HG03520 (cell line): ENCODE measurements around the gene GLIS2.

ENCODE experiments used
- ATAC-seq: cut with Tn5 transposase; IDR thresholded peaks from one replicate; pipeline ENCODE4 v1.9.1; 2021; ENCODE audit warnings: mild to moderate bottlenecking, moderate library complexity; ENCODE audit not compliant: unreplicated experiment

Gene GLIS2

GRCh38 chr16:4381072-4381934 is 65.4 kb downstream of the GLIS2 start:
- no peak for ATAC-seq

DNA sequence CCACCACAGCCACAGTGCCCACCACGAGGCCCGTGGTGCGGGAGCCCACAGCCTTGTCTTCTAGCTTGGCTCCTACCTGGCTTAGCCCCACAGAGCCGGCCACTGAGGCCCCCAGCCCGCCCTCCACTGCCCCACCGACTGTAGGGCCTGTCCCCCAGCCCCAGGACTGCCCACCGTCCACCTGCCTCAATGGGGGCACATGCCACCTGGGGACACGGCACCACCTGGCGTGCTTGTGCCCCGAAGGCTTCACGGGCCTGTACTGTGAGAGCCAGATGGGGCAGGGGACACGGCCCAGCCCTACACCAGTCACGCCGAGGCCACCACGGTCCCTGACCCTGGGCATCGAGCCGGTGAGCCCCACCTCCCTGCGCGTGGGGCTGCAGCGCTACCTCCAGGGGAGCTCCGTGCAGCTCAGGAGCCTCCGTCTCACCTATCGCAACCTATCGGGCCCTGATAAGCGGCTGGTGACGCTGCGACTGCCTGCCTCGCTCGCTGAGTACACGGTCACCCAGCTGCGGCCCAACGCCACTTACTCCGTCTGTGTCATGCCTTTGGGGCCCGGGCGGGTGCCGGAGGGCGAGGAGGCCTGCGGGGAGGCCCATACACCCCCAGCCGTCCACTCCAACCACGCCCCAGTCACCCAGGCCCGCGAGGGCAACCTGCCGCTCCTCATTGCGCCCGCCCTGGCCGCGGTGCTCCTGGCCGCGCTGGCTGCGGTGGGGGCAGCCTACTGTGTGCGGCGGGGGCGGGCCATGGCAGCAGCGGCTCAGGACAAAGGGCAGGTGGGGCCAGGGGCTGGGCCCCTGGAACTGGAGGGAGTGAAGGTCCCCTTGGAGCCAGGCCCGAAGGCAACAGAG is 66.3 kb downstream of the GLIS2 start:
- no peak for ATAC-seq

- ATAC-seq = no peak
These were observed 67.0 kb downstream of the GLIS2 start for GRCh38 chr16:4382795-4383357.

GRCh38 chr16:4383591-4384444 is 68.0 kb downstream of the GLIS2 start:
- ATAC-seq = no peak

- ATAC-seq = no peak
These were observed 68.7 kb downstream of the GLIS2 start for GRCh38 chr16:4384509-4384942.

DNA sequence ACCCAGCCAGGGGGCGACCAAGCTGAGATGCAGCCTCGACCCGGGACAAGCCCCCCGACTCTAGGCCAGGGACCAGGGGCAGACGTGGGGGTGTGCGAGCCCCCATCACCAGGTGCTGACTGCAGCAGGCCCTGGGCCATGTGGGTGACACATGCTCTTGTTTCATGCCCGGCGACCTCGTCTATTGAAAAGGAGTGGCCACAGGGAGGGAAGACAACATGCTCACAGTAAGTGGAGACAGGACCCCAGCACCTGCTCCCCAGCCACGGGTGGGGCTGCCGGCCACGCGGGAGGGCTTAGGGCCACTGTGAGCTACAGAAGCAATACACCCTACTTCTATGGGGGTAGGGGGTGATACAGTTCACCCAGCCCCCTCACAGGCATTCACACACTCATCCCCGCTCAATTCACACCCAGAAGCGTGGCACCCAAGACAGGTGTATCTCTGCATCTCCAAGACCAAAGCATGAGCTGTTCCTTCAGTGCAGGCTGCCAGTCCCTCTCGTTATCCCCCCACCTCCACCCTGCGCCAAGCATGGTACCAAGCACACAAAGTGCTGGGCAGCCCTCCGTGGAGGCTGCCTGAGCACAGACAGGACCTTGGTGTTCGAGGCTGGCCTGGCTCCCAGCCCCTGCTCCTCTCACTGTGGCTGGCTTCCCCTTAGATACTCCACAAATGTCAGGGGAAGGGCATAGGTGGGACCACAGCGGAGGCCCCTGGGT is 69.4 kb downstream of the GLIS2 start:
- no peak for ATAC-seq

DNA sequence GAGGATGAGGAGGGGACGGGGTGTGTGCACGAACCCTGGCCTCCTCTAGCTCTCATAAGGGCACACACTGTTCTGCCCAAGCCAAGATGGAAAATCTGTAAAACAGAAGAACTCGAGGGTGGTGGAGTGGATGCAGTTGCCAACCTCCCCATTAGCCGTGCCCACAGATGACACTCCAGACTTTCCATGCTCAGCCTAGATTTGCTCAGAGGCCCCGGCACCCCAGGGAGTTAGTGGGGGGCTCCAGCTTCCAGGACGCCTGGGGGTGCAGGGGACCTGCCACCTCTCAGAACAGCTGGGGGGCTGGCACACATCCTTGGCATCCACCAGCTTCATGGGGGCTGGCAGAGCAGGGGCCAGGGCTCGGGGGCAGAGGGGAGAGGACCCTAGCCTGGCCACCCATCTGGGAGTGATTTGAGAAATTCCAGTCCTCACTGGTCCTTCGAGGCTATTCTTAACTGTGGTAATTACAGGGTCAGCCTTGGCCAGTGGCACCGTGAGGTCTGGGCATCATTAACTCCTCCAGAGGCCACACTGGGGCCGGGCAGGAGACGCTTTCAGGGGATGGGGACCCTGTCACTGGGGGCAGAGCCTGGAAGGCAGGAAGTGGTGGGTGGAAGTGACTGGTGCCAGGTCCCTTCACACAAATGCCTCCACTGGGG is 70.1 kb downstream of the GLIS2 start:
- ATAC-seq = no peak

DNA sequence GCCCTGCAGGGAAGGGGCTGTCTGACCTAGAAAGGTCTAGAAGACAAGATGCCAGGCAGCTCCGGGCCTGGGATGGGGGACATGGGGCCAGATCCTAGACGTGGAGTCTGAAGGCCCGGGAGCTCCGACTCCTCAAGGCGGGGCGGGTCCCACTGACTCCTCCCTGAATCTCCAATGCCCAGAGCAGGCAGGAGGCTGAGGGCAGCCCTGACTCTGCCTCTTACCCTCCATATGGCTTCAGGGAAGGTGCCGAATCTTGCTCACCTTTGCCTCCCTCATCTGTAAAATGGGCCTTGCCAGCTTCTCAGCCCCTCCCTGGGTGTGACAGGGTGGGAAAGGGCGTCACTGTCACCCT is 70.6 kb downstream of the GLIS2 start:
- no peak for ATAC-seq

DNA sequence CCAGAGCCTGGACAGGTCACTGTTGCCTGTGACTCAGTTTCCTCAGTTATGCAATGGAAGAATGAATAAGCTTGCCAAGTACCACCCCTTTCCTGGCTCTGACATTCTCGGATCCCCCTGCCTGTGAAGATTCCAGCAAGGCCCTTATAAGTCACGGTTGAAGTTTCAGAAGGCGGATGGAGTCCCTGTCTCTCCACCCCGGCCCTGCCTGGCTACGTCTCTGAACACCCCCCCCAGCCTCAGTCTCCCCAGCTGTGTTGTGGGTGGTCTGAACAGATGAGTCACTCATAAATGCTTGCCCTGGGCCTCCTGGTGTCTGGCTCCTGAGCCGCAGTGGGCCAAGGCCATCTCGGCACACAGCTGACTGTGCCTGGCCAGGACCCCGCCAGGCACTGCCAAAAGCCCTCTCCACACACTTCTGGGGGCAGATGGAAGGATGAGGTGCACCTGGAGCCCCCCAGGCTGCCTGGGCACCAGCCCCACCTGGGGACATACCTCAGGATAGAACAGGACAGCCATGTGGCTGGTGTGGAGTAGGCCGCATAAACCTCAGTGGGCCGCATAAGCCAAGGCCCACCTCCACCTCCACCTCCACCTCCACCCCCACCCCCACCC is 71.2 kb downstream of the GLIS2 start:
- ATAC-seq = no peak

DNA sequence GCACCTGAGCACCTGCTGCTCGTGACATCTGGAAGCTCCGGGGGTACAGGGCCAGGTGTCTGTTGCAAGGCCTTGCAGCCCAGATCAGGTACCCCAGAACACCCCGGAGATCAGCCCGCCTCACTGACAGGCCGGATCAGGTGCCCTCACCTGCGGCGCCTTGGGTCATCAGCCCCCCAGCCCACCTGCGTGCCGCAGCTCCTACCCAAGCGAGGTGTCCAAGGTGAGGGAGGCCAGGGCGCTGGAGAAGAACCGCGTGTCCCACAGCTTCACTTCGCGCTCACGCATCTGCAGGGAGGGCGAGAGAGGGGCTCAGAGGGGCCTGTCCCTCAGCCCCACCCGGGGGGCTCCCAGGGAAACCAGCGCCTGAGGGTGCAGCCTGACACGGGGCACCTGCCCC is 71.9 kb downstream of the GLIS2 start:
- ATAC-seq = no peak

DNA sequence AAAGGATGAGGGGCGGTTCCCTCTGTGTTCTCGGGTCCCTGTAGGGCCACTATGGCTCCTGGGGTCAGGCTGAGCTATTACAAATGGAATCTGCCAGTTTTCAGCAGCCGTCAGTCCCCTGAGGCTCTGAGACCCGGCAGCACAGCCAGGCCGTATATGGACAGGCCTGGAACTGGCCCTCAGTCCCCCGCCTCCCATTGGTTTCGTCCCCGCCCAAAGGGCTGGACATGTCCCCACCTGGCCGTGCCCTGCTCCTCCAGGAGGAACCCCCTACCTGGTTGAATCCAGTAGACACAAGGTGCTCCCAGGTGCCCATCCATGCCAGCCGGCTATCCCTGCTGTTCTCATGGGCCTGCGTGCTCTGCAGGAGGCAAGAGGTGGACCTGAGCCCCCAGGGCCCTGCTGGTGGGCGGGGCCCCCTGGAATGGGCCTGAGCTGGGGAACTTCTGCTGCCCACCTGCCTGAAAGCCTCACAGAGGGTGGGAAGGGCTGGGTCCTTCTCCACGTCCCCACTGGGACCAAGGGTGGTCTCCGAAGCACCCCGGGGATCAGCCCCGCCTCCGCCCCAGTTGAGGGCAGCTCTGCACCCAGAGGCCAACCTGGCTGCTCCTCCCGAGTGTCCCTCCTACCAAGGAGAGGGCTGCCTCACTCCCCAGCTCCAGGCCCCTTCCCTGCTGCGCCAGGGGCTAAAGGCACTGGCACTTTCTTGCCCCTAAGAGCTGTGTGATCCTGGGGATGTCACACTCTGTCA is 72.6 kb downstream of the GLIS2 start:
- ATAC-seq = no peak
